Keratinocyte (primary cell): ENCODE measurements around the gene SYCE3.

Experiments
- EZH2 ChIP-seq: IDR thresholded peaks from one replicate; pipeline ENCODE4 v1.6.1; 2012; ENCODE audit warnings: inconsistent platforms, mild to moderate bottlenecking, low read length, moderate library complexity
- TF ChIP-seq, protein P1 (sequence below), 3 experiments: IDR thresholded peaks in 1 of 3; conservative IDR thresholded peaks in 1 of 3; optimal IDR thresholded peaks in 1 of 3; 2 replicates in 2 of 3; 3 replicates in 1 of 3; pipeline versions ENCODE3 to v1.5.1; 2011; ENCODE audit warnings: low read length in 3 of 3, mild to moderate bottlenecking in 3 of 3, moderate library complexity in 2 of 3, control low read depth in 1 of 3, inconsistent platforms in 1 of 3; ENCODE audit not compliant: insufficient read depth in 2 of 3; ENCODE audit errors: extremely low read depth in 1 of 3

DNA sequence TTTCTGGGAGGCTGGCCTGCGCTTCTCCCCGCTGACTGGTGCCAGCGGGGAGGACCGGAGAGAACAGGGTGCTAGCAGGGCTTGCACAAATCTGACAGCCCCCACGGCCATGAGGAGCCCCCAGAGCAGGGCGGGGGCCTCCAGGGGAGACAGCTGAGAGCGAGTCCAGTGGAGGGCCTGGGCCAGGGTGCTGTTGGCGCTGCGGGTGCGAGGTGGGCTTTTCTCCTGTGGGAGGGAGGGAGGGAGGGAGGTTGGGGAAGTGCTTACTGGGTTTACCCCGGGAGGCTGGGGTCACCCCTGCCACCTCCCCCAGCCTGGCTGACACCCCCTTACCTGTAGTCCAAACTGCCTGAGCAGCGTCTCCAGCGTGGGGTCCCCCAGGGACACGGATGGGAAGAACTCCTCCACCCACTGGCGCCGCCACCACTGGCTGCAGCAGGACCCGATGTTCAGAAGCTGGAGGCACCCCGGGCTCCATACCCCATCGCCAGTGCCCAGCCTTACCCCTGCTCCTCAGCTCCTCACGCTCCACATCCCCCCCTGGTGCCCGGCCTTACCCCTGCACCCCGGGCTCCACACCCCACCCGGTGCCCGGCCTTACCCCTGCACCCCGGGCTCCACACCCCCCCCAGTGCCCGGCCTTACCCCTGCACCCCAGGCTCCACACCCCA is 59.1 kb downstream of the SYCE3 start:
- TF ChIP-seq, protein P1, sequence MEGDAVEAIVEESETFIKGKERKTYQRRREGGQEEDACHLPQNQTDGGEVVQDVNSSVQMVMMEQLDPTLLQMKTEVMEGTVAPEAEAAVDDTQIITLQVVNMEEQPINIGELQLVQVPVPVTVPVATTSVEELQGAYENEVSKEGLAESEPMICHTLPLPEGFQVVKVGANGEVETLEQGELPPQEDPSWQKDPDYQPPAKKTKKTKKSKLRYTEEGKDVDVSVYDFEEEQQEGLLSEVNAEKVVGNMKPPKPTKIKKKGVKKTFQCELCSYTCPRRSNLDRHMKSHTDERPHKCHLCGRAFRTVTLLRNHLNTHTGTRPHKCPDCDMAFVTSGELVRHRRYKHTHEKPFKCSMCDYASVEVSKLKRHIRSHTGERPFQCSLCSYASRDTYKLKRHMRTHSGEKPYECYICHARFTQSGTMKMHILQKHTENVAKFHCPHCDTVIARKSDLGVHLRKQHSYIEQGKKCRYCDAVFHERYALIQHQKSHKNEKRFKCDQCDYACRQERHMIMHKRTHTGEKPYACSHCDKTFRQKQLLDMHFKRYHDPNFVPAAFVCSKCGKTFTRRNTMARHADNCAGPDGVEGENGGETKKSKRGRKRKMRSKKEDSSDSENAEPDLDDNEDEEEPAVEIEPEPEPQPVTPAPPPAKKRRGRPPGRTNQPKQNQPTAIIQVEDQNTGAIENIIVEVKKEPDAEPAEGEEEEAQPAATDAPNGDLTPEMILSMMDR (optimal IDR thresholded peaks at IDR 0.05 in 1 of 3, IDR thresholded peaks at IDR 0.05 in 1 of 3, conservative IDR thresholded peaks at IDR 0.05 in 1 of 3; ENCODE audit: extremely low read depth in 1 of 3, insufficient read depth in 2 of 3, low read length in 3 of 3), result peak in 2 of 3 experiments; percentile 9 to 13
- no peak for TF ChIP-seq EZH2
